Activated CD4-positive, alpha-beta T cell treated with anti-CD3 and anti-CD28 coated beads, Interleukin-2, amount 50 U/mL, for 24 hours (primary cell): ENCODE measurements around the gene RAB11FIP4.

Experiments
- DNase-seq, 2 donors: peaks; one replicate each; pipeline ENCODE4 v3.0.0-alpha.2; 2020; ENCODE audit warnings: low read depth in 1 of 2, low spot score in 1 of 2

Gene RAB11FIP4

GRCh38 chr17:31537565-31538011 is 146.1 kb downstream of the RAB11FIP4 start:
- DNase-seq = no peak

- no peak for DNase-seq
Measured at GRCh38 chr17:31538080-31538762, 146.7 kb downstream of the RAB11FIP4 start.

GRCh38 chr17:31540602-31541307 is 149.3 kb downstream of the RAB11FIP4 start:
- no peak for DNase-seq

- DNase-seq = no peak
Measured at GRCh38 chr17:31541559-31541958, 150.1 kb downstream of the RAB11FIP4 start.

- no peak for DNase-seq
Measured at GRCh38 chr17:31544186-31544585, 152.7 kb downstream of the RAB11FIP4 start.

- DNase-seq = no peak
Measured at GRCh38 chr17:31546650-31547049, 155.2 kb downstream of the RAB11FIP4 start.

- DNase-seq = no peak
Measured at GRCh38 chr17:31548709-31549108, 157.2 kb downstream of the RAB11FIP4 start.

GRCh38 chr17:31549121-31549524 is 157.6 kb downstream of the RAB11FIP4 start:
- DNase-seq = peak; percentile 21 to 24

GRCh38 chr17:31549525-31550388 is 158.3 kb downstream of the RAB11FIP4 start:
- DNase-seq = peak; percentile 96 to 100

- DNase-seq = no peak
Measured at GRCh38 chr17:31550389-31551056, 159.0 kb downstream of the RAB11FIP4 start.

- no peak for DNase-seq
Measured at GRCh38 chr17:31552568-31552967, 161.1 kb downstream of the RAB11FIP4 start.

- DNase-seq = no peak
Measured at GRCh38 chr17:31553506-31553905, 162.0 kb downstream of the RAB11FIP4 start.

- no peak for DNase-seq
Measured at GRCh38 chr17:31554930-31555329, 163.5 kb downstream of the RAB11FIP4 start.

GRCh38 chr17:31556969-31557645 is 165.6 kb downstream of the RAB11FIP4 start:
- no peak for DNase-seq

GRCh38 chr17:31558748-31559583 is 167.5 kb downstream of the RAB11FIP4 start:
- peak; percentile 22 to 25 for DNase-seq

GRCh38 chr17:31559584-31560501 is 168.4 kb downstream of the RAB11FIP4 start:
- DNase-seq = no peak

- no peak for DNase-seq
Measured at GRCh38 chr17:31560616-31561235, 169.3 kb downstream of the RAB11FIP4 start.
